Central memory CD4-positive, alpha-beta T cell (primary cell): ENCODE data around the gene LRRN4.

ENCODE experiments used
- DNase-seq: peaks from one replicate; pipeline ENCODE4 v3.0.0; 2022

LRRN4 gene

DNA sequence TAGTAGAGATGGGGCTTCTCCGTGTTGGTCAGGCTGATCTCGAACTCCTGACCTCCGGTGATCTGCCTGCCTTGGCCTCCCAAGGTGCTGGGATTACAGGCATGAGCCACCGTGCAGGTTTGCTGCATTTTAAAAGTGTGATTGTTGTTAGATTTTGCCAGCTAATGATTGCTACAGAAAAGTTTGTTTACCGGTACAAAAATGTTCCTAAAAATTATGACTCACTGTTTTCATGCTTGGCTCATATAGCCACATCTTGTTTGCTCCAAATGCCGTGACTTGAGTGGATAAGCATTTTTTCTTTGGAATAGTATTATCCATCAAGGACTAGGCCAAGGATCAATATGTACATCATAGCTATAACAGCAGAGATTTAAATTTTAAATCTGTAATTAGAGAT lies 24.3 kb downstream of the LRRN4 start:
- no peak for DNase-seq

DNA sequence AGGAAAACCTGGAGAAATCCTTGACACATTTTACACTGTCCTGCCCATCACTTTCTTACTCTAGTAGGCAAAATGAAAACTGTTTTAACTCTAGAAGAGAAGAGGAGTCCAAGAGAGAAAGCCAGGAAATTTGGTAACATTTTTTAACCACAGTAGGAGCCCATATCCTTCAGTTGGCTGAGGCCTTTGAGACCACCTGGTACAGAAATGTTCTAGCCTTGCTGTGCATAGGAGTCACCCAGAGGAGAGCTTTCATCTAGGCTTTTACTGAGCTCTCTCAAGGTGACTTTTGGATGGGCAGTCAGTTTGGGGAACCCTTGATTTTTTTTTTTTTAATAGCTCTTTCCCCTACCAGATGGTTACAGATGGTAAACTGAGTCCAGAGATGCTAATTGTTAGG lies 25.0 kb downstream of the LRRN4 start:
- no peak for DNase-seq

DNA sequence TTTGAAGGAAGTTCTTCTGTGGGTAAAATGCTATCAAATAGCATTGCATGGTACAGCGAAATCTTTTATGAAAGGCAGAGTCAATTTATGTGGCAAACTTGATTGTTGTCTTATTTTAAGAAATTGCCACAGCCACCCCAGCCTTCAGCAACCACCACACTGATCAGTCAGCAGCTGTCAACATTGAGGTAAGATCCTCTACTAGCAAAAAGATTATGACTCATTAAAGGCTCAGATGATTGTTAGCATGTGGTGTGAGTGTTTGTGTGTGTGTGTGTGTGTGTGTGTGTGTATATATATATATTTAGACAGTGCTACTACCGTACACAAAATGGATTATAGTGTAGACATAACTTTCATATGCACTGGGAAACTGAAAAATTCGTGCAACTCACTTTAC lies 27.8 kb downstream of the LRRN4 start:
- DNase-seq, result no peak

DNA sequence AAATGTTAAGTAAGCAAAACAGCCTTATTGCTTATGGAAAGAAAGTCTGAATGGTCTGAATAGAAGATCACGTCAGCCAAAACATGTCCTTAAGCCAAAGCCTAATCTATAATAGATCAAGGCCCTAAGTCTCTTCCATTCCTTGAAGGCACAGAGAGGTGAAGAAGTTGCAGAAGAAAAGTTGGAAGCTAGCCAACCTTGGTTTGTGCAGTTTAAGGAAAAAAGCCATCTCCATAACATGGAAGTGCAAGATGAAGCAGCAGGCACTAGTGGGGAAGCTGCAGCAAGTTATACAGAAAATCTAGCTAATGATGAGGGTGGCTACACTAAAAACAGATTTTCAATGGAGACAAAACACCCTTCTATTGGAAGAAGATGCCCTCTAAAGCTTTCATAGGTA lies 29.1 kb downstream of the LRRN4 start:
- no peak for DNase-seq

DNA sequence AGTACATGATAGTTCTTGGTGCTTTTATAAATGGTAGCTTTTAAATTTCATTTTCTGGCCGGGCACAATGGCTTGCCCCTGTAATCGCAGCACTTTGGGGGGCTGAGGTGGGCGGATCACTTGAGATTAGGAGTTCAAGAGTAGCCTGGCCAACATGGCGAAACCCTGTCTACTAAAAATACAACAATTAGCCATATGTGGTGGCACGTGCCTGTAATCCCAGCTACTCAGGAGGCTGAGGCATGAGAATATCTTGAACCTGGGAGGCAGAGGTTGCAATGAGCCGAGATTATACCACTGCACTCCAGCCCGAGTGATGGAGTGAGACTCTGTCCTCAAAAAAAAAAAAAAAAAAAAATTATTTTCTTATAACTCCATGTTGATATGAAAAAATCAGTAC lies 36.0 kb downstream of the LRRN4 start:
- DNase-seq, result no peak

DNA sequence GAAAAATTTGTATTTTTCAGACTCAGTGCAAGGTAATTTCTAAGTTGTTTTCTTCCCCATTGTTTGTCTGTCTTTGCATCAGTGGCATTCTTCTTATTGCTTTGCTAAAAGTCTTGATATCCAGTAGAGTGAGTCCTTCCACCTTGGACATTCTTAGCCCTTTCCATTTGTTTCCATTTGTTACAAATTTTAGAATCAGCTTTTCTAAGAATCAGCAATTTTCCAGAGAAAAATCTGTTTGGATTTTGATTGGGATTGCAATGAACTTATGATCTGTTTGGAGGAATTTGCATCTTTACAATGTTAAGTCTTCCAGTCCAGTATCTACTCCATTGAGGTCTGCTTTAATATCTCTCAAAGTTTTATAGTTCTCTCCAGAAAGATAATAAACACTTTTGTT lies 36.4 kb downstream of the LRRN4 start:
- no peak for DNase-seq

DNA sequence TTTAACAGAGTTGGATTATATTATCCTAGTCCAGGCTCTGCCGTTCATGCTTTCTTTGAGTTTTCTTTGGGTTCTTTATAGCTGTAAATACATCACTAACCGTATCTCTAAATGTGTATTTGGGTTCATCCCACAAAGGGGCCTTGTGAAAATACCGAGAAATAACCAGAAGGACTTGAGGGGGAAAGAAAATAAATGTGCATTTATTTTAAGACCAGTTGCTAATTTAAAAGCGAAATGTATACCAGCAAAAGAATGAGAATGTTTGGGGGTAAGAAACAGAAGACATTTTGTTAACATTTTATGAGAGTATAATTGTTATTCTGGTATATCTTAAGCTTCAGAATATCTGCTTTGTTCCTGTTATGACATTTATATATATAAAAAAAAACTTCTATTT lies 38.9 kb downstream of the LRRN4 start:
- no peak for DNase-seq

DNA sequence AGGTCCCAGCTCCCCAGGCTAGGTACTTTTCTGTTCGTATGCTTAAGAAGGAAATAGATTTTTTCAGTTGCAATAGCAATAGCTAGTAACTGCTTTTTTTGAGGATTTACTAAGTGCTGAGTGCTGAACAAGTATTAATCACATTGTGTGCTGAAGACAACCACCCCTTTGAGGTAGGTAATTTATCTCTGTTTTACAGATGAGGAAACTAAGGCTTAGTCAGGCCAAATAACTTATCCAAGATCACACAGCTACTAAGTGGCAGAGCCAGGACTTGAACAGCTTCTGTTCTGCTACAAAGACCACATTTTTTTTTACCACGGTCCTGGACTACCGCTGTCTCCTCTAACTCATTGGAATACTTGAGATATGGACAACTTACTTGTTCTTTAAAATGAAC lies 39.8 kb downstream of the LRRN4 start:
- DNase-seq, result no peak

DNA sequence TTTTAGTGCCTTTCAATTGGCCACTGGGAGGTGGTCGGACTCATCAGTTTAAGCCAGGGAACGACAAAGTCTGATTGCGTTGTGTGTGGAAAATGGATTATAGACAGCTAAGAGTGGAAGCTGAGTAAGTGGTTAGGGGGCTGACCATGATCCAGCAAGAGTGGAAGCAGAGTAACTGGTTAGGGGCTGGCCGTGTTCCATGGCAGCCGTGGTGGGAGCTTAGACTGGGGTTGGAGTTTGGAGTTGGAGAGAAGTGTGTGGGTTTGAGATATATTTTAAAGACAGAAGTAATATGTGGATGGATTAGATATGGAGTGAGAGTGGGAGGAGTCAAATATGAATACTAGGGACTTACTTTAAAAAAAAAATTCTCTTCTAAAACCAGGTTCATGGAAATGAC lies 41.7 kb downstream of the LRRN4 start:
- DNase-seq, result no peak

DNA sequence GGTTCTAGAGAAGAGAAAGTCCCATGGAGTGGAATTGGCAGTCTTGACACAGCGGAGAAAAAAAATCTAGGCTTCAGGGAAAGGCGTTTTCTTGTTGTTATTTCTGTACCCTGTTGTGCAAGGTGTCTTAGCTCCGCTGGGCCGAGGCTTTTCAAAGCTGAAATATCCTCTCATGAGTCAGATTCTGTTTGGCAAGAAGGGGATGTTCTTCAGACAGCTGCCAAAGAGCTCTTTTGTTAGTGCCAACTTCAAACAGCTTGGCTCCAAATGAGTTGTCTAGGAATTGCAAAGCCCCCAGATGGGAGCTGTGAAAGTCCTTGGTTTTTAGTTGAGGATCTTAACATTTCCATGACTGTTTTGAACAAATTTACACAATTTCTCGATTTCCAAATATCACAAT lies 45.6 kb downstream of the LRRN4 start:
- no peak for DNase-seq

DNA sequence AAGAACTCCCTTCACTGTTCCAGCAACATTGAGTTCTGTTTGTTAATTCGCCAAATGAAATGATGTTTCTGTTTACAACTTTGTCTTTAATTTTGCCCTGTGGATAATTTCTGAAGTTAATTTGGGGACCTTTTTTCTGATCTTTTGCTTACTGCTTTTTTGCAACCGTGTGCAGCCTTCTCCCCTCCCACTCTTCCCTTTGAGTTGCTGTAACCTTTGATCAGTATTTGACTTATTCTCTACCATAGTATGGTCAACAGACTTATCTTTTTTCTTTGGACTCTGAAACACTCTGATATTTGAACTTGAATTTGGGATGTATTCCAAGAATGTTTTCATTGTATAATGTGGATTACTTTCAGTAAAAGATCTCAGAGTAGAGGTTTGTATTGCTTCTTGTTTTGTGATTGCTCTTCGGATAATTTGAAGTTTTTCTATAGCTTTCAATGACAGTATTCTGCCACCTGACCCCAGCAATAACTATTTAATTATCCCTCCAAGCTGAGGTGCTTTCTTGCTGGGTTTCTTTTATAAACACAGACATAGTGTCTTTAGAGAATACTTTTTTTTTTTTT lies 46.2 kb downstream of the LRRN4 start:
- DNase-seq, result no peak

DNA sequence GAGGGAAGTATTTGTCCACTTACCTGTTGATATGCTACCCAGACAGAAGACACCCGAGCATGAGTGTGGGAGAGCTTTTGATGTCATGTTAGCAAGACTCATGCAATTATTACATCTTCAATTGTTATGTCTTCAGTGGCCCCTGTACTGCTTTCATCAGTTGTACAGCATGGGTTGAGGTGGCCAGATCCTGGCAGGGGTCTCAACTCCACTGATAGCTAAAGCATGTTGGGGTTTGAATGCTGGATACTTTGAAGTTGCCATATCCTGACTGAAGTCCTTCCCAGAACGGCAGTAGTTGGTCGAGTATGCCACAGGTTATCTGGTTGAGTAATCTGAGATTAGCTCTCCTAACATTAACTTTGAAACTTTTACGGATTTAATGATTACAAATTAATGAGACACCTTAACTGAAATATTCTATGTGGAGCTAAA lies 46.7 kb downstream of the LRRN4 start:
- DNase-seq, result no peak

DNA sequence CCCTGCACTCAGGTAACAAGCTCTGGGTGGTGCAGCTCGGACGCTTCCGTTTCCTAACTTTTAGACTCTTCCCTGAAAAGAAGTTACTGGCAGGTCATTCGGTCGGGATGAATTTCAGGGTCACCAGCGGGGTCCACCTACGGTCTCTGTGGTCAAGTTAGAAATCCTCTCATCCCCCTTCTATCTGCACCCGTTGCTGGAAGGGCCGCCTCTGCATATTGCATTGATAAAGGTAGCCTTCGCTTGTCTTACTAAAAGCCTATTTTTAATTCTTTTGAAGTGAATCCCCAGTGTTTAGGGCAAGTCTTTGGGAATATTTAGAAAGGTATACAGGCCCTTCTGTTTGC lies 47.3 kb downstream of the LRRN4 start:
- no peak for DNase-seq

DNA sequence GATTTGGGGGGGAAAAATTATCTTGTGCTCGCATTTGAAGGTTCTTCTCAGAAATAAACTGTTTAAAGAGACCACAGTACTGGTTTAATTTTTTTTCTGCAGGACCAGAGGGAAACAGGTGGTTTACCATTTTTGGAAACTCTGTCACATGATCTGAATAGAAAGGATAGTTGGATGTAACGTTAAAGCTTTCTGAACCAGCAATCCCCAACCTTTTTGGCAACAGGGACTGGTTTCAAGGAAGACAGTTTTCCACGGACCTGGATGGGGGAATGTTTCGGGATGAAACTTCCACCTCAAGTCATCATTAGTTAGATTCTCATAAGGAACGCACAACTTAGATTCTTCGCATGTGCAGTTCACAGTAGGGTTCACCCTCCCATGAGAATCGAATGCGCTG lies 53.0 kb downstream of the LRRN4 start:
- DNase-seq, result no peak

DNA sequence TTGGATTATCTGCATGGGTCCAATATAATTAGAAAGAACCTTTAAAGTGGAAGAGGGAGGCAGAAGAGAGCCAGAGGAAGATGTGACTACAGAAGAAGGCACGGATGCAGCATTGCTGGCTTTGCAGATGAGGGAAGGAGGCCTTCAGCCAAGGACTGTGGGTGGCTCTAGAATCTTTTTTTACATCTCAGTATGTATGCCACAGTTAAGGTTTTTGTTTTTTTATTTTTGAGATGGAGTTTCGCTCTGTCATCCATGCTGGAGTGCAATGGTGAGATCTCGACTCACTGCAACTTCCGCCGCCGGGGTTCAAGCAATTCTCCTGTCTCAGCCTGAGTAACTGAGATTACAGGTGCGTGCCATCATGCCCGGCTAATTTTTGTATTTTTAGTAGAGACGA lies 54.1 kb downstream of the LRRN4 start:
- DNase-seq, result no peak

DNA sequence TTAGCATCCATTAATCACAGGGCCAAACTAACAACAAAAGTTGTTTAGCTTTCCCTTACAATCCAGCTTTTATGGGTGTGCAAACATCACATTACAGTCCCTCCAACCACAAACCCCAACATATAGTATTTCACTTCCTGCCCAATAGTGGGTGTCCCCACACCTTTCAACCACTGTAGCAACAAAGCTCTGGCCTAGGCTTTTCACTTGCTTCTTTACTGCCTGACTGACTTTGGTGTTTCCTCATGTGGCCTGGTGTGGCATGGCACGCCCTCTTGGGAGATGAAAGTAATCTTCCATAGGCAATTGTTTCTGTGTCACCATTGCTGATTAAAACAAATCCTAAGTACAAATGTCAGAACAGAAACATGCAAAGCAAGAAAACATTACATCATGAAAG lies 57.1 kb downstream of the LRRN4 start:
- peak; percentile 65 for DNase-seq

DNA sequence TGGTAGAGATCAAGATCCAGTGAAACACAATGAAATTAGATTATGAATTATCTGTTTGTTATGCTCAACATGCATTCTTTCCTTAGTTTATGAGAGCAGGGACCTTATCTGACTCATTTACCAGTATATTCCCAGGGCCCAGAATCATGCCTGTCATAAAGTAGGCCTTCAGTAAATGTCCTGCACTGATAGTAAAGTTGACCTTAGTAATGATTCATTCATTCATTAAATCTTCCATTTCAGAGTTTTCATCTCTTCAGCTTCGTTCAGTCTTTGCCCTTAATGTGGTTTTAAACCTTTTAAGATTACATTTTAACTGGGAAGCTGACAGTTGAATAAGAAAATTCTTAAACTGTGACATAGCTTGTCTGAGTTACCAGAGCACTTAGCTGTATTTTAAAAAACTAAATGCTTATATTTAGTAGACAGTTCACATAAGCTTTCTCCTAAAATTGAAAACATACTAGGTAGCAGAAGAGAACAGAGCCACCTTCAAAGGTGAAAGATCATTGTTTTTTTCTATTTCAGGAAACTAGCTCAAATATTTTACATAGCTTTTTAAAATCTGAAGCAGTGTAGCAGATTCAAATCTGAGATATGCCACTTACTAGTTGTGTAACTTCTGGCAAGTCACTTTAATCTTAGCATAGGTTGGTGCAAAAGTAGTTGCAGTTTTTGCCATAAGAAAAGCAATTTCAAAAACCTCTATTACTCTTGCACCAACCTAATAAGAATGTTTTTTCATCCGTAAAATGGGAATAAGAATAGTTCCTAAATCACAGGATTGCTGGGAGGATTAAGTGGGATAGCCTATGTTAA lies 62.0 kb downstream of the LRRN4 start:
- DNase-seq, result no peak

DNA sequence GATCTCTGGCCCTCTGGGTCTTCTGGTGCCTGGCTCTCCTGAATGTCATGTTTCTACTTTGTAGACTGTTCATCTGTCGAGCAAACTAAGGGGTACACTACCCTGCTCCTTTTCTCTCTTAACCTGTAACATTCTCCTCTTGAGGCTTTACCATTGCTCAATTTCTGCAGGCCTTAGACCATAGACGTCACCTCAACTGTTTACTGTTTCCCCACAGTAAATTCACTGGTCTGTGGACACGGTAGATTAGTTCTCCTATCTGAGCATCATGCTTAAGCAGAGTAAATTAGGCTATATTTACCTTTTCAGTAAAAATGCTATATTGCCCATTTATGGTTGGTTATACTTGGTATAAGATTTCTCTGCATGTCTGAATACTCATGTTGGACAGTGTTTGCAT lies 62.9 kb downstream of the LRRN4 start:
- DNase-seq, result no peak
